Muscle layer of duodenum (tissue), 2 donors: ENCODE measurements around the gene CAPN5.
A peak's percentile ranks its signal among the peaks of the same experiment; 100 is the strongest.

Experiments
- H3K27ac ChIP-seq: one replicate; pipeline ENCODE4 v1.7.0; 2013; ENCODE audit warnings: mild to moderate bottlenecking, low read length
- H3K27me3 ChIP-seq: one replicate; pipeline ENCODE4 v1.7.0; 2013; ENCODE audit warnings: low read depth, mild to moderate bottlenecking, control low read depth, low read length
- H3K36me3 ChIP-seq, 2 donors: one replicate each; pipeline ENCODE4 v1.7.0; 2013; ENCODE audit warnings: low read length in 2 of 2, control low read depth in 1 of 2, mild to moderate bottlenecking in 1 of 2; ENCODE audit not compliant: insufficient read depth in 2 of 2, control insufficient read depth in 1 of 2
- H3K4me1 ChIP-seq, 2 donors: one replicate each; pipeline ENCODE4 v1.7.0; 2013; ENCODE audit warnings: low read length in 2 of 2, mild to moderate bottlenecking in 2 of 2, control low read depth in 1 of 2, moderate library complexity in 1 of 2; ENCODE audit not compliant: insufficient read depth in 2 of 2, control insufficient read depth in 1 of 2
- H3K4me3 ChIP-seq, 2 donors: one replicate each; pipeline ENCODE4 v1.7.0; 2013; ENCODE audit warnings: low read length in 2 of 2, low read depth in 1 of 2, mild to moderate bottlenecking in 1 of 2
- H3K9me3 ChIP-seq, 2 donors: one replicate each; pipeline ENCODE4 v1.7.0; 2013; ENCODE audit warnings: low read length in 2 of 2, control low read depth in 1 of 2, mild to moderate bottlenecking in 1 of 2; ENCODE audit not compliant: control insufficient read depth in 1 of 2
- donor health status: healthy.

The CAPN5 gene

GRCh38 chr11:77175021-77175842 is 108.5 kb downstream of the CAPN5 start:
- no peaks in the 10 kb centered on the region for H3K36me3 ChIP-seq
- no peaks in the 10 kb centered on the region for H3K9me3 ChIP-seq
- no peaks in the 10 kb centered on the region for H3K4me1 ChIP-seq
- no peak overlapping the region for H3K27ac ChIP-seq
- peak overlapping the region in 1 of 2 donors; percentile 21 for H3K4me3 ChIP-seq
- no peaks in the 10 kb centered on the region for H3K27me3 ChIP-seq
